ENCODE measurements around the gene DAPK2. TPM values are rescaled to one million over a fixed set of nuclear protein-coding genes. Genes with fewer than 3 reads are reported as not detected.
A peak's percentile ranks its signal among the peaks of the same experiment; 100 is the strongest.

Gene DAPK2
- total RNA-seq, 2 donors from 2014 or later, result 13.8 to 40.4 TPM

- Histone ChIP-seq H3K27me3 (replicated peaks; ENCODE audit: insufficient read depth) (no peaks in the 10 kb centered on the region), H3K9me3 (no peaks in the 10 kb centered on the region), H3K4me3 (no peak overlapping the region), H3K4me1 (replicated peaks) (no peaks in the 10 kb centered on the region), H3K36me3 (no peaks in the 10 kb centered on the region), H3K27ac (no peak overlapping the region)
- 83% methylated on average over 3 of the region's 3 CpGs for WGBS
- intact Hi-C loops (cut with DNase I), result no loop called here
- TF ChIP-seq POLR2A (IDR thresholded peaks at IDR 0.05) (no peak), POLR2AphosphoS5 (IDR thresholded peaks at IDR 0.05) (no peak), CTCF (IDR thresholded peaks at IDR 0.05) (no peak)
- DNase-seq (ENCODE audit: low spot score), result no peak
These were observed 35.6 kb downstream of the DAPK2 start for GRCh38 chr15:64010719-64011118.

- H3K27ac ChIP-seq, result no peak overlapping the region
- WGBS, result 81% methylated on average over 4 of the region's 4 CpGs
These were observed 36.5 kb downstream of the DAPK2 start for GRCh38 chr15:64009798-64010261.

GRCh38 chr15:64009241-64009640 is 37.0 kb downstream of the DAPK2 start:
- Histone ChIP-seq H3K27me3 (replicated peaks; ENCODE audit: insufficient read depth) (no peaks in the 10 kb centered on the region), H3K27ac (no peak overlapping the region), H3K4me3 (no peak overlapping the region), H3K36me3 (no peaks in the 10 kb centered on the region), H3K9me3 (no peaks in the 10 kb centered on the region), H3K4me1 (replicated peaks) (no peaks in the 10 kb centered on the region)
- WGBS, result 56% methylated on average over 2 of the region's 2 CpGs
- intact Hi-C loops (cut with DNase I), result no loop called here
- no peak for DNase-seq (ENCODE audit: low spot score)
- TF ChIP-seq POLR2AphosphoS5 (IDR thresholded peaks at IDR 0.05) (no peak), CTCF (IDR thresholded peaks at IDR 0.05) (no peak), POLR2A (IDR thresholded peaks at IDR 0.05) (no peak)

More at GRCh38 chr15:64009798-64010261, 36.5 kb downstream of the DAPK2 start:
- Histone ChIP-seq H3K27me3 (replicated peaks; ENCODE audit: insufficient read depth) (no peaks in the 10 kb centered on the region), H3K36me3 (no peaks in the 10 kb centered on the region), H3K4me1 (replicated peaks) (no peaks in the 10 kb centered on the region), H3K4me3 (no peak overlapping the region), H3K9me3 (no peaks in the 10 kb centered on the region)
- intact Hi-C loops (cut with DNase I), result no loop called here
- DNase-seq (ENCODE audit: low spot score), result no peak
- TF ChIP-seq POLR2AphosphoS5 (IDR thresholded peaks at IDR 0.05) (no peak), CTCF (IDR thresholded peaks at IDR 0.05) (no peak), POLR2A (IDR thresholded peaks at IDR 0.05) (no peak)

- Histone ChIP-seq H3K9me3 (no peaks in the 10 kb centered on the region), H3K27me3 (replicated peaks; ENCODE audit: insufficient read depth) (no peaks in the 10 kb centered on the region), H3K4me3 (no peak overlapping the region), H3K27ac (no peak overlapping the region), H3K4me1 (replicated peaks) (no peaks in the 10 kb centered on the region), H3K36me3 (no peaks in the 10 kb centered on the region)
- intact Hi-C loops (cut with DNase I), result no loop called here
- TF ChIP-seq CTCF (IDR thresholded peaks at IDR 0.05) (no peak), POLR2AphosphoS5 (IDR thresholded peaks at IDR 0.05) (no peak), POLR2A (IDR thresholded peaks at IDR 0.05) (no peak)
- no peak for DNase-seq (ENCODE audit: low spot score)
These were observed 38.1 kb downstream of the DAPK2 start for GRCh38 chr15:64008177-64008576.

GRCh38 chr15:64006642-64007041 is 39.6 kb downstream of the DAPK2 start:
- DNase-seq (ENCODE audit: low spot score), result peak; percentile 13
- Histone ChIP-seq H3K27me3 (replicated peaks; ENCODE audit: insufficient read depth) (no peaks in the 10 kb centered on the region), H3K36me3 (no peaks in the 10 kb centered on the region), H3K4me3 (no peak overlapping the region), H3K9me3 (no peaks in the 10 kb centered on the region), H3K27ac (no peak overlapping the region), H3K4me1 (replicated peaks) (no peaks in the 10 kb centered on the region)
- intact Hi-C loops (cut with DNase I), result no loop called here
- no peak for TF ChIP-seq POLR2A (IDR thresholded peaks at IDR 0.05)
- TF ChIP-seq POLR2AphosphoS5 (IDR thresholded peaks at IDR 0.05), result peak; percentile 42
- 46% methylated on average over 3 of the region's 3 CpGs for WGBS
